GM23248 (cell line): Measurements from ENCODE around the gene MLYCD. TPM values are rescaled to one million over a fixed set of nuclear protein-coding genes. Genes with fewer than 3 reads are reported as not detected.

Source experiments
- DNase-seq: peaks from one replicate; pipeline ENCODE4 v3.0.0-alpha.2; 2015
- H2AFZ ChIP-seq: fragments of 200-600 bp; sonication (generic); 2 replicates; pipeline ENCODE4 v1.6.1; 2016; ENCODE audit warnings: antibody characterized with exemption
- H3F3A ChIP-seq: fragments of 200-600 bp; sonication (generic); 2 replicates; pipeline ENCODE4 v1.6.1; 2016; ENCODE audit warnings: mild to moderate bottlenecking, antibody characterized with exemption, mixed run types; ENCODE audit not compliant: insufficient read depth
- H3K27ac ChIP-seq: fragments of 200-600 bp; sonication (generic); 2 replicates; pipeline ENCODE4 v1.5.1; 2016; ENCODE audit warnings: mild to moderate bottlenecking
- H3K27me3 ChIP-seq: fragments of 200-600 bp; sonication (generic); replicated peaks from 2 replicates; pipeline ENCODE4 v1.6.1; 2016; ENCODE audit warnings: mild to moderate bottlenecking; ENCODE audit not compliant: insufficient read depth
- H3K36me3 ChIP-seq: fragments of 200-600 bp; sonication (generic); 2 replicates; pipeline ENCODE4 v1.6.1; 2016; ENCODE audit warnings: low read depth, mild to moderate bottlenecking
- H3K4me1 ChIP-seq: fragments of 200-600 bp; sonication (generic); 2 replicates; pipeline ENCODE4 v1.6.1; 2016; ENCODE audit warnings: mild to moderate bottlenecking; ENCODE audit not compliant: insufficient read depth
- H3K4me2 ChIP-seq: fragments of 200-600 bp; sonication (generic); one replicate; pipeline ENCODE4 v1.6.1; 2016; ENCODE audit warnings: mild to moderate bottlenecking; ENCODE audit not compliant: unreplicated experiment
- H3K4me3 ChIP-seq: fragments of 200-600 bp; sonication (generic); 2 replicates; pipeline ENCODE4 v1.5.1; 2016; ENCODE audit warnings: mild to moderate bottlenecking
- H3K79me2 ChIP-seq: fragments of 200-600 bp; sonication (generic); 2 replicates; pipeline ENCODE4 v1.6.1; 2016; ENCODE audit warnings: mild to moderate bottlenecking; ENCODE audit not compliant: insufficient read depth
- H3K9ac ChIP-seq: fragments of 200-600 bp; sonication (generic); 2 replicates; pipeline ENCODE4 v1.6.1; 2016; ENCODE audit warnings: mild to moderate bottlenecking
- H3K9me2 ChIP-seq: fragments of 200-600 bp; sonication (generic); 2 replicates; pipeline ENCODE4 v1.6.1; 2016; ENCODE audit warnings: mixed run types, mild to moderate bottlenecking, moderate library complexity; ENCODE audit not compliant: insufficient read depth
- H3K9me3 ChIP-seq: fragments of 200-600 bp; sonication (generic); one replicate; pipeline ENCODE4 v1.6.1; 2017; ENCODE audit warnings: low read depth
- H4K20me1 ChIP-seq: fragments of 200-600 bp; sonication (generic); 2 replicates; pipeline ENCODE4 v1.6.0; 2016; ENCODE audit not compliant: insufficient read depth
- EZH2 ChIP-seq: fragments of 200-600 bp; sonication (generic); IDR thresholded peaks from 2 replicates; pipeline ENCODE4 v1.6.1; 2018; ENCODE audit warnings: antibody characterized with exemption, mild to moderate bottlenecking; ENCODE audit not compliant: insufficient read depth, poor library complexity, severe bottlenecking
- EZH2phosphoT487 ChIP-seq: fragments of 200-600 bp; sonication (generic); IDR thresholded peaks from 2 replicates; pipeline ENCODE4 v1.6.1; 2018; ENCODE audit warnings: antibody characterized with exemption, moderate library complexity, mild to moderate bottlenecking, low read depth; ENCODE audit not compliant: insufficient read depth
- WGBS, 2 experiments: methylation state at CpG; one replicate each; pipeline ENCODE4 v1.1.6; 2015 to 2017; ENCODE audit warnings: low lambda C conversion rate in 2 of 2, low coverage in 1 of 2; ENCODE audit errors: missing lambda C conversion rate in 2 of 2; 5-methylcytosine and 5-hydroxymethylcytosine counted together
- in situ Hi-C: fragments of 300-500 bp; cut with MboI; formaldehyde crosslinking; loops from 2 replicates; pipeline ENCODE4 v1.15.0; 2020
- polyA plus RNA-seq: library from polyadenylated mRNA; unstranded; fragments of >200 nt; fragmentation: Nextera tagmentation; extraction: Ambion mirVana; gene quantifications from 2 replicates; pipeline ENCODE4 v1.2.1, GENCODE V29; 2016
- total RNA-seq: library from RNA; depleted of rRNA; stranded (reverse); fragments of >200 nt; shearing (Covaris generic); gene quantifications from 2 replicates; pipeline ENCODE4 v1.2.3, GENCODE V29; 2014

The MLYCD gene
- total and polyA plus RNA-seq, 2 experiments from 2014 or later = 1.4 to 2.2 TPM

DNA sequence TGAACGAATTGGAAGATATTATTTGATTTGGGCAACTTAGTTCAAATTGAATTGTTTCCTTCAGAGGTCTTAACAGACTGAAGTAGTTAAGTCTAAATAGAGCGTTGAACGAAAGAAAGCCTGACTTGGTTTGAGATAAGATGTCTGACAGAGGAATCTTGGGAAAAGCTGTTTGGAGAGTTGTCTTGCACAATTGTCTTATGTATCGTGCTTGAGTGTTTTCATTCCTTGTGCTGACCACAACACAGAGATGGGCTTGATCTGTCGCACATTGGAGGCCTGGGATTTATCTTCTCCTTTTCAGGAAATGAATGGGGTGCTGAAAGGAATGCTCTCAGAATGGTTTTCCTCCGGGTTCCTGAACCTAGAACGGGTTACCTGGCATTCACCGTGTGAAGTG, 7.8 kb downstream of the MLYCD start:
- in situ Hi-C loops = no loop called here
- Histone ChIP-seq H3K9me3 (no peaks in the 10 kb centered on the region), H4K20me1 (no peaks in the 10 kb centered on the region), H3F3A (0 out of 2 replicates have a peak, but pooled peaks cover under 1% of the 10 kb centered on the region), H3K79me2 (peaks cover 19% of the 10 kb centered on the region), H3K4me3 (no peak overlapping the region), H3K9ac (no peak overlapping the region), H3K27ac (no peak overlapping the region), H3K4me1 (no peaks in the 10 kb centered on the region), H3K9me2 (no peaks in the 10 kb centered on the region), H3K4me2 (no peak overlapping the region), H2AFZ (no peak overlapping the region), H3K36me3 (peaks cover 5% of the 10 kb centered on the region), H3K27me3 (no peaks in the 10 kb centered on the region)
- 75 to 76% methylated on average over 8 of the region's 8 CpGs for WGBS, 2 experiments
- DNase-seq = no peak
- TF ChIP-seq EZH2phosphoT487 (no peak), EZH2 (no peak)

DNA sequence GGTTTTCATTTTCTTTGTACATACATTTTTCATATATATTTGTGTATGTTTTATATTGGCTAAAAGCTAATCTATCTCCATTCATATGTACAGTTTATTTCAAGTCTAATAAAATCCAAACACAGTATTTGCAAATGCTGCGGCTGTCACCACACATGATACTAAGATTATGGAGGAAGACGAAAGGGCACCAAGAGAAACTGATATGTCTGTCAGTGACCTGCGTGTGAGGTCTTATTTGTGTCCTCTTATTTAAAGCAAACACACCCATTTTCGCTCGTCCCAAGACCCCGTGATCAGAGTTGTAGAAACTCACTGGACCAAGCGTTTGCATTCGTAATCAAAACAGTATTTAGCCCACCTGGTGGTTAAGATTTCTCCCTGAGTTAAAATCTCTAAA, 8.2 kb downstream of the MLYCD start:
- peaks cover 19% of the 10 kb centered on the region for H3K79me2 ChIP-seq
- no peaks in the 10 kb centered on the region for H3K9me3 ChIP-seq
- H3K27ac ChIP-seq = no peak overlapping the region
- in situ Hi-C loops = no loop called here
- H3F3A ChIP-seq = no peaks in the 10 kb centered on the region
- WGBS, 2 experiments = 86 to 88% methylated on average over 8 of the region's 8 CpGs
- no peak overlapping the region for H3K4me2 ChIP-seq
- H3K4me3 ChIP-seq = no peak overlapping the region
- no peak for DNase-seq
- no peaks in the 10 kb centered on the region for H3K27me3 ChIP-seq
- no peaks in the 10 kb centered on the region for H3K4me1 ChIP-seq
- peaks cover 5% of the 10 kb centered on the region for H3K36me3 ChIP-seq
- no peak overlapping the region for H2AFZ ChIP-seq
- TF ChIP-seq EZH2phosphoT487 (no peak), EZH2 (no peak)
- H3K9me2 ChIP-seq = no peaks in the 10 kb centered on the region
- H4K20me1 ChIP-seq = no peaks in the 10 kb centered on the region
- no peak overlapping the region for H3K9ac ChIP-seq

DNA sequence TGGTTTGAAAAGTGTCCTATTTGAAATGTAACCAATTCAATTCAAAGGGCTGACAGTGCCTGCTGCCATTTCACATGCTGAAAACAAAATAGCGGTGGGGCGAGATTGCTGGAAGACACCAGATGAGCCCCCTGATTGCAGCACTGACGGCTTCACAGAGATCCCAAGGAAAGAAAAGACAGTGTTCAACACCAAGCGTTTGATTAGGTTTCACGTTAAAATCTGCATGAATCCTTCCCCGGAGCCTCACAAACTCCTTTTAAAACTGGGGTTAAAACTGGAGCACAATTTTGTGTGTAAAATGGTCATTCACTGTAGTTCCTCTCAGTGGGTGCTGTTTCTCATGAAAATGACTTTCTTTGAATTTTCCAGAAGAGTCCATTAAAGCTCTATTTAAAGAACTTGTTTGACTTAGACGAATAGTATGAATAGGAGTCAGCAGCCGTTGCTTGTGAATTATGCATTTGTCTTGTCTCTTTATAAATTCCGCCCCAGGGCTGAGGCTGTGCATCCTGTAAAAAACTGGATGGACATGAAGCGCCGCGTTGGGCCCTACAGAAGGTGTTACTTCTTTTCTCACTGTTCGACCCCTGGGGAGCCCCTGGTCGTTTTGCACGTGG, 8.8 kb downstream of the MLYCD start:
- 95 to 96% methylated on average over 15 of the region's 15 CpGs for WGBS, 2 experiments
- Histone ChIP-seq H4K20me1 (no peaks in the 10 kb centered on the region), H3K4me3 (no peak overlapping the region), H3K4me2 (no peak overlapping the region), H3K36me3 (peaks cover 6% of the 10 kb centered on the region), H3K27ac (no peak overlapping the region), H3K79me2 (peaks cover 13% of the 10 kb centered on the region), H3K9ac (no peak overlapping the region), H3K4me1 (no peaks in the 10 kb centered on the region), H3K9me2 (no peaks in the 10 kb centered on the region), H2AFZ (no peak overlapping the region), H3K9me3 (no peaks in the 10 kb centered on the region), H3K27me3 (no peaks in the 10 kb centered on the region), H3F3A (no peaks in the 10 kb centered on the region)
- in situ Hi-C loops = no loop called here
- TF ChIP-seq EZH2phosphoT487 (no peak), EZH2 (no peak)
- no peak for DNase-seq

GRCh38 chr16:83908798-83909197, 9.9 kb downstream of the MLYCD start:
- Histone ChIP-seq H3K4me1 (no peaks in the 10 kb centered on the region), H3K9me2 (no peaks in the 10 kb centered on the region), H3K79me2 (peaks cover 2% of the 10 kb centered on the region; the same call in 1 of the 2 replicates), H3K9ac (no peak overlapping the region), H3F3A (no peaks in the 10 kb centered on the region), H3K4me2 (no peak overlapping the region), H3K27me3 (no peaks in the 10 kb centered on the region), H3K27ac (no peak overlapping the region), H3K36me3 (peaks cover 9% of the 10 kb centered on the region), H3K4me3 (no peak overlapping the region), H3K9me3 (no peaks in the 10 kb centered on the region), H4K20me1 (no peaks in the 10 kb centered on the region), H2AFZ (no peak overlapping the region)
- TF ChIP-seq EZH2 (no peak), EZH2phosphoT487 (no peak)
- WGBS, 2 experiments = 65 to 71% methylated on average over 2 of the region's 2 CpGs
- DNase-seq = no peak
- in situ Hi-C loops = no loop called here

- TF ChIP-seq EZH2phosphoT487 (no peak), EZH2 (no peak)
- Histone ChIP-seq H3K27me3 (no peaks in the 10 kb centered on the region), H3K9me2 (no peaks in the 10 kb centered on the region), H3F3A (no peaks in the 10 kb centered on the region), H3K27ac (no peak overlapping the region), H3K4me3 (no peak overlapping the region), H3K9ac (no peak overlapping the region), H2AFZ (no peak overlapping the region), H3K9me3 (no peaks in the 10 kb centered on the region), H3K79me2 (no peaks in the 10 kb centered on the region), H4K20me1 (no peaks in the 10 kb centered on the region), H3K4me2 (no peak overlapping the region), H3K4me1 (no peaks in the 10 kb centered on the region), H3K36me3 (peaks cover 9% of the 10 kb centered on the region)
- WGBS, 2 experiments = 89 to 90% methylated on average over 10 of the region's 10 CpGs
- in situ Hi-C loops = no loop called here
- DNase-seq = no peak
Measured at GRCh38 chr16:83911290-83911689, 12.4 kb downstream of the MLYCD start.
